Chondrocyte (in vitro differentiated cells): Measurements from ENCODE around the gene SLIT3. TPM values are rescaled to one million over a fixed set of nuclear protein-coding genes. Genes with fewer than 3 reads are reported as not detected.

Source experiments
- DNase-seq: peaks from one replicate; pipeline ENCODE4 v3.0.0; 2021; ENCODE audit warnings: mixed read lengths, low spot score
- H3K27ac Mint-ChIP-seq: one replicate; pipeline ENCODE4 v1.8.0; 2021; ENCODE audit warnings: mild to moderate bottlenecking, moderate library complexity, mixed read lengths; ENCODE audit not compliant: unreplicated experiment
- H3K27me3 Mint-ChIP-seq: 2 replicates; pipeline ENCODE4 v1.8.0; 2021; ENCODE audit warnings: low read depth, mixed read lengths
- H3K36me3 Mint-ChIP-seq: 2 replicates; pipeline ENCODE4 v1.8.0; 2021; ENCODE audit warnings: low read depth, mixed read lengths
- H3K4me1 Mint-ChIP-seq: 2 replicates; pipeline ENCODE4 v1.8.0; 2021; ENCODE audit warnings: low read depth, mild to moderate bottlenecking, mixed read lengths
- H3K4me3 Mint-ChIP-seq: one replicate; pipeline ENCODE4 v1.8.0; 2021; ENCODE audit warnings: mild to moderate bottlenecking, moderate library complexity, mixed read lengths; ENCODE audit not compliant: unreplicated experiment
- H3K9me3 Mint-ChIP-seq: 2 replicates; pipeline ENCODE4 v1.8.0; 2021; ENCODE audit warnings: low read depth, mixed read lengths
- CTCF ChIP-seq: fragments of 200-600 bp; sonication (generic); IDR thresholded peaks from 2 replicates; pipeline ENCODE4 v1.5.0; 2021; ENCODE audit warnings: antibody characterized with exemption, mild to moderate bottlenecking, moderate library complexity
- total RNA-seq: library from RNA; stranded (reverse); gene quantifications from 3 replicates; pipeline ENCODE4 v1.2.1, GENCODE V29; 2021

The SLIT3 gene
- total RNA-seq, 1 donor from 2014 or later, result 116 TPM

GRCh38 chr5:168779333-168779732 lies 521.6 kb downstream of the SLIT3 start:
- Mint-ChIP-seq H3K36me3 (peaks cover 26% of the 10 kb centered on the region), H3K4me1 (peaks cover 2% of the 10 kb centered on the region), H3K27ac (no peak overlapping the region), H3K9me3 (peaks cover 7% of the 10 kb centered on the region), H3K4me3 (no peak overlapping the region), H3K27me3 (no peaks in the 10 kb centered on the region)
- no peak for DNase-seq
- TF ChIP-seq CTCF, result no peak

- Mint-ChIP-seq H3K4me3 (no peak overlapping the region), H3K27me3 (no peaks in the 10 kb centered on the region), H3K4me1 (peaks cover 2% of the 10 kb centered on the region), H3K27ac (no peak overlapping the region), H3K9me3 (peaks cover 7% of the 10 kb centered on the region), H3K36me3 (peaks cover 30% of the 10 kb centered on the region)
- DNase-seq, result no peak
- TF ChIP-seq CTCF, result no peak
These were observed 522.4 kb downstream of the SLIT3 start for GRCh38 chr5:168778536-168778935.

GRCh38 chr5:168777651-168778050 lies 523.3 kb downstream of the SLIT3 start:
- Mint-ChIP-seq H3K9me3 (no peaks in the 10 kb centered on the region), H3K4me1 (peaks cover 2% of the 10 kb centered on the region), H3K36me3 (peaks cover 26% of the 10 kb centered on the region)

GRCh38 chr5:168776070-168776469 lies 524.9 kb downstream of the SLIT3 start:
- no peak for TF ChIP-seq CTCF
- H3K27ac Mint-ChIP-seq, result no peak overlapping the region

More at GRCh38 chr5:168777651-168778050, 523.3 kb downstream of the SLIT3 start:
- no peak overlapping the region for H3K27ac Mint-ChIP-seq
- H3K27me3 Mint-ChIP-seq, result no peaks in the 10 kb centered on the region
- no peak for DNase-seq
- TF ChIP-seq CTCF, result no peak
- no peak overlapping the region for H3K4me3 Mint-ChIP-seq

GRCh38 chr5:168773226-168773625 lies 527.7 kb downstream of the SLIT3 start:
- H3K36me3 Mint-ChIP-seq, result peaks cover 54% of the 10 kb centered on the region
- no peak overlapping the region for H3K27ac Mint-ChIP-seq
- H3K9me3 Mint-ChIP-seq, result peaks cover 4% of the 10 kb centered on the region
- no peaks in the 10 kb centered on the region for H3K27me3 Mint-ChIP-seq
- H3K4me1 Mint-ChIP-seq, result no peaks in the 10 kb centered on the region
- H3K4me3 Mint-ChIP-seq, result no peak overlapping the region
- DNase-seq, result no peak
- no peak for TF ChIP-seq CTCF

More at GRCh38 chr5:168776070-168776469, 524.9 kb downstream of the SLIT3 start:
- H3K36me3 Mint-ChIP-seq, result peaks cover 35% of the 10 kb centered on the region
- no peak overlapping the region for H3K4me3 Mint-ChIP-seq
- H3K27me3 Mint-ChIP-seq, result no peaks in the 10 kb centered on the region
- H3K9me3 Mint-ChIP-seq, result no peaks in the 10 kb centered on the region
- H3K4me1 Mint-ChIP-seq, result no peaks in the 10 kb centered on the region
- no peak for DNase-seq
